Kidney epithelial cell (primary cell): ENCODE data around the gene S1PR1. TPM values are rescaled to one million over a fixed set of nuclear protein-coding genes. Genes with fewer than 3 reads are reported as not detected.
"Not testable (repeated sequence)": the region's sequence is repeated elsewhere in the genome, so short reads cannot be mapped to it uniquely, and the experiment has no call there.

ENCODE experiments used
- DNase-seq: peaks from one replicate; pipeline ENCODE4 v3.0.0-alpha.2; 2010; ENCODE audit warnings: low read depth
- H3K27me3 ChIP-seq: 2 replicates; pipeline ENCODE4 v1.6.0; 2011; ENCODE audit warnings: low read length; ENCODE audit not compliant: control insufficient read depth, insufficient read depth
- H3K36me3 ChIP-seq: 2 replicates; pipeline ENCODE4 v1.5.1; 2011; ENCODE audit warnings: low read length; ENCODE audit not compliant: control insufficient read depth, insufficient read depth
- H3K4me3 ChIP-seq: 2 replicates; pipeline ENCODE4 v1.5.1; 2011; ENCODE audit warnings: low read depth, mild to moderate bottlenecking, control low read depth, low read length
- CTCF ChIP-seq: IDR thresholded peaks from 2 replicates; pipeline ENCODE4 v1.5.1; 2011; ENCODE audit warnings: mild to moderate bottlenecking, moderate library complexity, low read length, control low read depth, inconsistent platforms; ENCODE audit not compliant: insufficient read depth, poor library complexity, severe bottlenecking
- total RNA-seq: library from RNA; depleted of rRNA; stranded (reverse); fragments of >200 nt; gene quantifications from 2 replicates; pipeline ENCODE4 v1.2.3, GENCODE V29; 2015

The S1PR1 gene
- total RNA-seq, 1 donor from 2014 or later = 2.7 TPM

GRCh38 chr1:101203820-101204540 lies 32.8 kb upstream of the S1PR1 start:
- Histone ChIP-seq H3K36me3 (no peaks in the 10 kb centered on the region), H3K27me3 (no peaks in the 10 kb centered on the region), H3K4me3 (no peak overlapping the region)
- no peak for TF ChIP-seq CTCF
- no peak for DNase-seq

GRCh38 chr1:101205457-101205856 lies 31.4 kb upstream of the S1PR1 start:
- Histone ChIP-seq H3K4me3 (no peak overlapping the region), H3K36me3 (no peaks in the 10 kb centered on the region), H3K27me3 (no peaks in the 10 kb centered on the region)
- DNase-seq = no peak
- TF ChIP-seq CTCF = no peak

GRCh38 chr1:101206139-101206538 lies 30.7 kb upstream of the S1PR1 start:
- DNase-seq, H3K4me3 ChIP-seq, H3K36me3 ChIP-seq, H3K27me3 ChIP-seq: not testable (repeated sequence)

- H3K36me3 ChIP-seq, H3K4me3 ChIP-seq, H3K27me3 ChIP-seq, DNase-seq: not testable (repeated sequence)
These were observed 29.5 kb upstream of the S1PR1 start for GRCh38 chr1:101207271-101207670.

- H3K36me3 ChIP-seq = no peaks in the 10 kb centered on the region
- TF ChIP-seq CTCF = no peak
- H3K4me3 ChIP-seq = no peak overlapping the region
- DNase-seq = no peak
- no peaks in the 10 kb centered on the region for H3K27me3 ChIP-seq
These were observed 28.9 kb upstream of the S1PR1 start for GRCh38 chr1:101207891-101208290.

- DNase-seq = no peak
- Histone ChIP-seq H3K27me3 (no peaks in the 10 kb centered on the region), H3K36me3 (no peaks in the 10 kb centered on the region), H3K4me3 (no peak overlapping the region)
- no peak for TF ChIP-seq CTCF
These were observed 21.3 kb upstream of the S1PR1 start for GRCh38 chr1:101215363-101216011.

- Histone ChIP-seq H3K36me3 (no peaks in the 10 kb centered on the region), H3K4me3 (no peak overlapping the region), H3K27me3 (no peaks in the 10 kb centered on the region)
- DNase-seq = no peak
- no peak for TF ChIP-seq CTCF
These were observed 20.2 kb upstream of the S1PR1 start for GRCh38 chr1:101216623-101217022.
